NCI-H69 (cell line): ENCODE results near the gene PEX12.
"Not testable (repeated sequence)": the region's sequence is repeated elsewhere in the genome, so short reads cannot be mapped to it uniquely, and the experiment has no call there.

Experiments used
- DNase-seq: peaks from one replicate; lab custom pipeline; 2025; lab: John Stamatoyannopoulos, UW

Gene PEX12

GRCh38 chr17:35536664-35537171 is 41.7 kb downstream of the PEX12 start:
- DNase-seq = no peak

- DNase-seq = not testable (repeated sequence)
Observed at GRCh38 chr17:35535406-35535805, 43.0 kb downstream of the PEX12 start.

DNA sequence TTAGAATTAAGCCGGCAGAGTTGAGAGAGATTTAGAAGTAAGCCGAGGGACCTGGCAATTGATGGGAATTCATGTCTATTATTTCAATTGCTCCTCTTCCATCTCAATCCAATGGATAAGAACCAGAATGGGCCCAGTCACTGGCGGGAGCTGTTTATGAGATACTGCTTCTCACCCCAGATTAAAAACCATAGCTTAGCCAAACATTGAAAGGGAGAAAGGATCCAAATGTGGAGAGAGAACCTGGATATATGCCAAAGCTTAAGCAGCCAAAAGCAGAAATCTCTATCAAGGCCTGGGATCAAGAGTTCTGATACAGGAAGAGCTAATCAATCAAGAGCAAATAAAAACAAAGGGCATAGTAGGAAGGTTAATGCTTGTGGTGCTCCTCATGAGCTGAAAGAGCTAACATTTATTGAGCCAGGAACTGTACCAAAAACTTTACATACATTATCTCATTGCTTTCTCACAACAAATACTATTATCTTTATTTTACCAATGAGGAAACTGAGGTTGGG is 43.7 kb downstream of the PEX12 start:
- no peak for DNase-seq

GRCh38 chr17:35531160-35531559 is 47.2 kb downstream of the PEX12 start:
- no peak for DNase-seq

- no peak for DNase-seq
Observed at GRCh38 chr17:35529866-35530265, 48.5 kb downstream of the PEX12 start.

GRCh38 chr17:35529326-35529725 is 49.0 kb downstream of the PEX12 start:
- not testable (repeated sequence) for DNase-seq
